NT2/D1 (cell line): ENCODE measurements around the gene CNRIP1.

Source experiments
- DNase-seq: peaks from one replicate; pipeline ENCODE4 v3.0.0-alpha.2; 2011; ENCODE audit warnings: low read depth, low spot score
- H3K27me3 ChIP-seq: 2 replicates; pipeline ENCODE4 v1.6.0; 2011; ENCODE audit warnings: mild to moderate bottlenecking; ENCODE audit not compliant: insufficient read length, insufficient read depth
- H3K36me3 ChIP-seq: 2 replicates; pipeline ENCODE4 v1.6.1; 2011; ENCODE audit warnings: mild to moderate bottlenecking, low read length, mixed read lengths; ENCODE audit not compliant: insufficient read depth, insufficient read length
- H3K4me1 ChIP-seq: 2 replicates; pipeline ENCODE4 v1.5.1; 2011; ENCODE audit not compliant: insufficient read depth, insufficient read length
- H3K4me3 ChIP-seq: 2 replicates; pipeline ENCODE4 v1.5.1; 2011; ENCODE audit warnings: low read depth; ENCODE audit not compliant: insufficient read length
- H3K9ac ChIP-seq: 2 replicates; pipeline ENCODE4 v1.6.0; 2011; ENCODE audit warnings: low read depth; ENCODE audit not compliant: insufficient read length
- H3K9me3 ChIP-seq: 2 replicates; pipeline ENCODE4 v1.5.1; 2011; ENCODE audit warnings: mild to moderate bottlenecking, low read length; ENCODE audit not compliant: insufficient read depth
- SUZ12 ChIP-seq: IDR thresholded peaks from 2 replicates; pipeline ENCODE4 v1.6.1; 2011; ENCODE audit not compliant: insufficient read length, insufficient read depth; ENCODE audit errors: extremely low read depth
- YY1 ChIP-seq: IDR thresholded peaks from 2 replicates; pipeline ENCODE4 v1.6.1; 2011; ENCODE audit not compliant: insufficient read length, insufficient read depth
- ZNF274 ChIP-seq: IDR thresholded peaks from 2 replicates; pipeline ENCODE4 v1.6.1; 2011; ENCODE audit warnings: mild to moderate bottlenecking, low read depth, low read length

CNRIP1 gene

GRCh38 chr2:68333931-68334330 lies 14.2 kb upstream of the CNRIP1 start:
- Histone ChIP-seq H3K27me3 (no peaks in the 10 kb centered on the region), H3K9me3 (no peaks in the 10 kb centered on the region), H3K36me3 (no peaks in the 10 kb centered on the region), H3K4me1 (no peaks in the 10 kb centered on the region), H3K4me3 (no peak overlapping the region), H3K9ac (no peak overlapping the region)
- TF ChIP-seq SUZ12 (no peak), ZNF274 (no peak), YY1 (no peak)
- DNase-seq = no peak

- H3K27me3 ChIP-seq = no peaks in the 10 kb centered on the region
- no peak for TF ChIP-seq YY1
- no peak for TF ChIP-seq SUZ12
- TF ChIP-seq ZNF274 = no peak
- no peaks in the 10 kb centered on the region for H3K4me1 ChIP-seq
- no peaks in the 10 kb centered on the region for H3K36me3 ChIP-seq
- no peaks in the 10 kb centered on the region for H3K9me3 ChIP-seq
- DNase-seq = no peak
- no peak overlapping the region for H3K4me3 ChIP-seq
- no peak overlapping the region for H3K9ac ChIP-seq
Measured at GRCh38 chr2:68333009-68333408, 13.3 kb upstream of the CNRIP1 start.

- no peaks in the 10 kb centered on the region for H3K27me3 ChIP-seq
- no peaks in the 10 kb centered on the region for H3K9me3 ChIP-seq
- no peak overlapping the region for H3K4me3 ChIP-seq
- no peak overlapping the region for H3K9ac ChIP-seq
- no peak for TF ChIP-seq SUZ12
- TF ChIP-seq YY1 = no peak
- TF ChIP-seq ZNF274 = no peak
- H3K4me1 ChIP-seq = no peaks in the 10 kb centered on the region
- no peaks in the 10 kb centered on the region for H3K36me3 ChIP-seq
- DNase-seq = no peak
Measured at GRCh38 chr2:68330691-68331090, 10.9 kb upstream of the CNRIP1 start.

- Histone ChIP-seq H3K4me3 (no peak overlapping the region), H3K9ac (no peak overlapping the region), H3K9me3 (no peaks in the 10 kb centered on the region), H3K27me3 (no peaks in the 10 kb centered on the region), H3K4me1 (no peaks in the 10 kb centered on the region), H3K36me3 (no peaks in the 10 kb centered on the region)
- no peak for DNase-seq
- TF ChIP-seq SUZ12 (no peak), ZNF274 (no peak)
Measured at GRCh38 chr2:68328901-68329300, 9.2 kb upstream of the CNRIP1 start.

GRCh38 chr2:68325056-68325455 lies 5.3 kb upstream of the CNRIP1 start:
- Histone ChIP-seq H3K4me3 (no peak overlapping the region), H3K27me3 (peaks cover 12% of the 10 kb centered on the region), H3K4me1 (no peaks in the 10 kb centered on the region), H3K9me3 (no peaks in the 10 kb centered on the region), H3K36me3 (no peaks in the 10 kb centered on the region), H3K9ac (no peak overlapping the region)
- TF ChIP-seq ZNF274 = no peak
- no peak for TF ChIP-seq YY1
- no peak for TF ChIP-seq SUZ12
- no peak for DNase-seq

GRCh38 chr2:68320118-68320641 lies 431 bp upstream of the CNRIP1 start:
- Histone ChIP-seq H3K4me3 (peak overlapping the region; percentile 62), H3K27me3 (peaks cover 44% of the 10 kb centered on the region), H3K9ac (peak overlapping the region; percentile 72), H3K4me1 (no peaks in the 10 kb centered on the region), H3K9me3 (no peaks in the 10 kb centered on the region), H3K36me3 (no peaks in the 10 kb centered on the region)
- peak; percentile 40 for DNase-seq
- TF ChIP-seq ZNF274 = no peak
- TF ChIP-seq YY1 = no peak
- TF ChIP-seq SUZ12 = no peak

- Histone ChIP-seq H3K9me3 (no peaks in the 10 kb centered on the region), H3K4me3 (peak overlapping the region; percentile 62), H3K36me3 (no peaks in the 10 kb centered on the region), H3K9ac (peak overlapping the region; percentile 72), H3K27me3 (peaks cover 44% of the 10 kb centered on the region), H3K4me1 (no peaks in the 10 kb centered on the region)
- DNase-seq = no peak
- TF ChIP-seq YY1 (no peak), SUZ12 (no peak), ZNF274 (no peak)
Measured at GRCh38 chr2:68318914-68319397, 793 bp downstream of the CNRIP1 start.
